Mesendoderm (in vitro differentiated cells): ENCODE measurements around the gene STIP1.

ENCODE experiments used
- DNase-seq: peaks from one replicate; pipeline ENCODE4 v3.0.0; 2013
- H2AK5ac ChIP-seq: 2 replicates; pipeline ENCODE4 v1.6.1; 2013; ENCODE audit warnings: low read length, inconsistent platforms
- H2BK120ac ChIP-seq: 2 replicates; pipeline ENCODE4 v1.6.1; 2013; ENCODE audit warnings: low read depth, mild to moderate bottlenecking, low read length, moderate library complexity, mixed read lengths
- H2BK15ac ChIP-seq: replicated peaks from 2 replicates; pipeline ENCODE4 v1.6.1; 2013; ENCODE audit warnings: low read depth, mild to moderate bottlenecking, moderate library complexity
- H2BK5ac ChIP-seq: 2 replicates; pipeline ENCODE4 v1.6.1; 2013; ENCODE audit warnings: low read length, inconsistent platforms
- H3K18ac ChIP-seq: 2 replicates; pipeline ENCODE4 v1.6.1; 2013; ENCODE audit warnings: mild to moderate bottlenecking, low read length, mixed read lengths
- H3K23ac ChIP-seq: one replicate; pipeline ENCODE4 v1.6.1; 2013; ENCODE audit warnings: low read length
- H3K27ac ChIP-seq: 2 replicates; pipeline ENCODE4 v1.5.1; 2013; ENCODE audit warnings: low read depth, mild to moderate bottlenecking, inconsistent platforms, low read length, moderate library complexity
- H3K27me3 ChIP-seq: 2 replicates; pipeline ENCODE4 v1.6.1; 2013; ENCODE audit warnings: low read length, control low read depth, mild to moderate bottlenecking, inconsistent platforms; ENCODE audit not compliant: insufficient read depth, poor library complexity
- H3K36me3 ChIP-seq: 2 replicates; pipeline ENCODE4 v1.6.1; 2013; ENCODE audit warnings: low read length, inconsistent platforms; ENCODE audit not compliant: control insufficient read depth, insufficient read depth
- H3K4ac ChIP-seq: one replicate; pipeline ENCODE4 v1.6.1; 2013; ENCODE audit warnings: low read depth, mild to moderate bottlenecking, low read length, moderate library complexity
- H3K4me1 ChIP-seq: 2 replicates; pipeline ENCODE4 v1.6.1; 2013; ENCODE audit warnings: low read depth, low read length, inconsistent platforms; ENCODE audit not compliant: control insufficient read depth
- H3K4me2 ChIP-seq: 2 replicates; pipeline ENCODE4 v1.6.1; 2013; ENCODE audit warnings: low read length
- H3K4me3 ChIP-seq: 2 replicates; pipeline ENCODE4 v1.5.1; 2013; ENCODE audit warnings: mild to moderate bottlenecking, low read length
- H3K56ac ChIP-seq: one replicate; pipeline ENCODE4 v1.6.1; 2013; ENCODE audit warnings: low read length
- H3K79me1 ChIP-seq: 2 replicates; pipeline ENCODE4 v1.6.1; 2013; ENCODE audit warnings: low read length, inconsistent platforms
- H3K79me2 ChIP-seq: 2 replicates; pipeline ENCODE4 v1.6.1; 2013; ENCODE audit warnings: mild to moderate bottlenecking, low read length; ENCODE audit not compliant: control insufficient read depth, insufficient read depth
- H3K9ac ChIP-seq: 2 replicates; pipeline ENCODE4 v1.6.1; 2013; ENCODE audit warnings: low read length, inconsistent platforms
- H4K5ac ChIP-seq: one replicate; pipeline ENCODE4 v1.6.1; 2013; ENCODE audit warnings: low read length
- H4K8ac ChIP-seq: one replicate; pipeline ENCODE4 v1.6.1; 2013; ENCODE audit warnings: low read depth, mild to moderate bottlenecking, control low read depth, low read length, moderate library complexity
- WGBS: extraction: QIAGEN DNeasy Blood & Tissue Kit; methylation state at CpG from one replicate; pipeline ENCODE4 v1.1.7; 2013; ENCODE audit warnings: low lambda C conversion rate, missing lambda C conversion rate; ENCODE audit not compliant: insufficient coverage; ENCODE audit errors: extremely low coverage; 5-methylcytosine and 5-hydroxymethylcytosine counted together

Gene STIP1

DNA sequence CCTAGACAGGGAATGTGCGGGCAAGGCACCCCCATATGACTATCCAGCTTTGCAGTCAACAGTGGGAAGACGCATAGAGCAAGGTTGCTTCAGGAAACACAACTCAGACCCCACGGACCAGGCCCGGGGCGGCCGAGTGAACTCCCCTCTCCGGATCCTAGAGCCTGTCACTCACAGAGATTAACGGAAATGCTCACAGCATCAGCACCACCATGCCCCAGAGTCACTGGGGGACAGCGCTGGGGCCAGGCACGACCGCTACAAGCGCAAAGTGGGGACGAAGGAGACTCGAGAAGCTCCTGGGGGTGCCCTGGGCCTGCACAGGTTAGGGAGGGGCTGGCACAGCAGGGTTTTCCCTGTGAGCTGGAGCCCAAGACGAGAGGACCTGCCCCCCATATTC, 35.9 kb upstream of the STIP1 start:
- Histone ChIP-seq H3K36me3 (no peaks in the 10 kb centered on the region), H3K4me3 (no peak overlapping the region), H2BK15ac (no peak overlapping the region), H3K27ac (no peak overlapping the region), H3K4me2 (no peak overlapping the region), H3K4ac (no peak overlapping the region), H3K27me3 (no peaks in the 10 kb centered on the region), H2BK5ac (no peak overlapping the region), H3K56ac (no peak overlapping the region), H3K79me1 (no peaks in the 10 kb centered on the region), H3K79me2 (no peaks in the 10 kb centered on the region), H4K5ac (no peak overlapping the region), H3K4me1 (no peaks in the 10 kb centered on the region), H4K8ac (no peak overlapping the region), H2AK5ac (no peak overlapping the region), H2BK120ac (no peak overlapping the region), H3K9ac (no peak overlapping the region), H3K23ac (no peak overlapping the region), H3K18ac (no peak overlapping the region)
- no CpG with 5 or more reads among the region's 15 CpGs for WGBS
- DNase-seq = no peak

DNA sequence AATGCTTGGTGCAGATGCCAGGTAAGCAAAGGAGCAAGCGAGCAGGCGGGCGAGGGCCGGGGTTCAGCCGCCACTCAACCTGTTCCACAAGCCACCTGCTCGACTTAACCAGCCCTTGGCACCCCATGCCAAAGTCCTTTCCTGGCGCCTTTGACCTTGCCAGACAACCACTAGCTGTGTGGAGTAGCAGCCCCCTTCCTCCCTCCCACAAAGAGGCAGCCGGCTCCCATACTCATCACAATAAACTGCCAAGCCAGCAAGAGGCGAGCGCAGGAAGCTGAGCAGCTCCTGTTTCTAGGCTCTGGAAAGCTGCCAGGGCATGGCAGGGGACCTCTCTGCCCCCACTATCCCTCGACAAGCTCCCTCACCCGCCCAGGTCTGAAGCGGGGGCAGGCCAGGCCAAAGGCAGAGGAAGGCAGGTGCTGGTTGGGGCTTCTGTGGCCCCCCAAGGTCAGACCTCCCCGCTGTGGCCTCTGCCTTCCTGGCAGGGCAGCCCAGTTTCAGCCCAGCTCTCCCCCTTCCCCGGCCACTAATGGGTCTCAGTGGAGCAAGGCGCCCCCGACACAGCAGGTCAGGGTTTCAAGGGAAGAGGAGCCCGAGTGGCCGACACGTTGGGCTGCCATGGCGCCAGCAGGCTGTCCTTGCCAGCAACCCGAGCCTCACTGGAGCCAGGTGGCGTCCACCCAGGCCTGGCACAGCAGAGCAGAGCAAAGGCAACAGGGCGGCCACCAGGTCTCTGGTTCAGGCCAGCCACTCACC, 35.3 kb upstream of the STIP1 start:
- Histone ChIP-seq H2AK5ac (no peak overlapping the region), H3K27me3 (no peaks in the 10 kb centered on the region), H3K18ac (no peak overlapping the region), H3K56ac (no peak overlapping the region), H4K5ac (no peak overlapping the region), H3K79me1 (no peaks in the 10 kb centered on the region), H2BK120ac (no peak overlapping the region), H3K4ac (no peak overlapping the region), H3K4me2 (no peak overlapping the region), H3K9ac (no peak overlapping the region), H3K36me3 (no peaks in the 10 kb centered on the region), H3K23ac (no peak overlapping the region), H2BK5ac (no peak overlapping the region), H3K79me2 (no peaks in the 10 kb centered on the region), H4K8ac (no peak overlapping the region), H3K4me3 (no peak overlapping the region), H3K4me1 (no peaks in the 10 kb centered on the region), H2BK15ac (no peak overlapping the region), H3K27ac (no peak overlapping the region)
- DNase-seq = no peak
- no CpG with 5 or more reads among the region's 24 CpGs for WGBS

DNA sequence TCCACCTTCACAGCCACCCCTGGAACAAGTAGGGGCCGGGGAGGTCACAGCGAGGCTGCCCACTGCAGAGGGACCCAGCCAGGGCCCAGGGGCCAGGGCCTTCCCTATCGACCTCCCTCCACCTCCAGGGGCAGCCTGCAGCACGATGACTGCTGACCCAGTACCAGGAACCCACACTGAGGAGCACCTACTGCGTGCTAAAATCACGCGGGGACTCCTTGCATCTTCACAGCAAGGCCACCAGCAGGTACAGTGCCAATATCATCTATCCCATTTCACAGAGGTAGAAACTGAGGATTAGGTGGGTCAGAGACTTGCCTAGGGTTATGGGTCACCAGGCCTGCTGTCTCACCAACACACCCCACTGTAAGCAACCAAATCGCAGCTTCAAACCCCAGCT, 34.6 kb upstream of the STIP1 start:
- H3K4me2 ChIP-seq = no peak overlapping the region
- H3K4me1 ChIP-seq = no peaks in the 10 kb centered on the region
- H3K4me3 ChIP-seq = no peak overlapping the region
- no peak overlapping the region for H2BK120ac ChIP-seq
- H3K23ac ChIP-seq = no peak overlapping the region
- no peak overlapping the region for H4K5ac ChIP-seq
- no peak overlapping the region for H2BK15ac ChIP-seq
- H3K79me2 ChIP-seq = no peaks in the 10 kb centered on the region
- no peaks in the 10 kb centered on the region for H3K79me1 ChIP-seq
- no peak overlapping the region for H2AK5ac ChIP-seq
- no peak overlapping the region for H4K8ac ChIP-seq
- H3K27ac ChIP-seq = no peak overlapping the region
- no peak overlapping the region for H3K56ac ChIP-seq
- no peaks in the 10 kb centered on the region for H3K27me3 ChIP-seq
- WGBS = no CpG with 5 or more reads among the region's 8 CpGs
- no peaks in the 10 kb centered on the region for H3K36me3 ChIP-seq
- H3K9ac ChIP-seq = no peak overlapping the region
- no peak overlapping the region for H3K18ac ChIP-seq
- no peak for DNase-seq
- H2BK5ac ChIP-seq = no peak overlapping the region
- H3K4ac ChIP-seq = no peak overlapping the region

DNA sequence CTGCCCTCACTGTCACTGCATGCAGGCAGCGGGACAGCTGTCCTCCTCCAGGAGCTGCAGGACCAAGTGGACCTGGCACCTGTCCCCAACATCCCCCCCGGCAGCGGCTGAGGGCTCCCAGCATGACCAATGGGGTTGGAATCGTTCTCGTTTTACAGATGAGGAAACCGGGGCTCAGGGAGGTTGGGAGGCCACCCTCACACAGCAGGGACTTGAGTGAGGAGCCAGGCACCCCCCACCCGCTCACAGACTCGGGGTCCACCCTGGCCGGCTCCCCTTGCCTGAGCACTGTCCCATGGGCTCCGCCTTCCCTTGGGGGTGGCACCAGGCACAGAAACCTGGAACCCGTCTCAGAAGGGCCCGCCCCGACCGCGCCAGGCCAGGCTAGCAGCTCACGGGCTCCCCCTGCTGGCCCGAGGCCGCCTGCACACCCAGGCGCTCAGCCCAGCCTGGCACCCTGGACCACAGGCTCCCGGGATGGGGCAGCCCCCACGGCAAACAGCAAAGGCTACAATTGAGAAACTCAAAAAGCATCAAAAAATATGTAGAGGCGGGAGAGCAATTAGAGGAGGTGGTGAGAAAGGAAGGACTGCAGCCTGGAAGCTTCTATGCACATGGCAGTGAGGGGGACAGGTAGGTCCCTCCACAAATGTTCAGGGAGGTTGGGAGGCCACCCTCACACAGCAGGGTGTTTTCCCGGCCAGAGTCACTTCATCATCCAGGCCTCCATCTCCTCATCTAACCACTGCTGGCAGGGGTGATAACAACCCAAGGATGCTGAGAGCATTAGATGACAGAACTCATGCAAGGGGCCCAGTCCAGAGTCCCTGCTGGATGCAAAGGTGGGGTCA, 32.9 kb upstream of the STIP1 start:
- DNase-seq = peak; percentile 46
- no peak overlapping the region for H3K4ac ChIP-seq
- no peaks in the 10 kb centered on the region for H3K79me2 ChIP-seq
- no peak overlapping the region for H4K5ac ChIP-seq
- no peak overlapping the region for H2AK5ac ChIP-seq
- H3K56ac ChIP-seq = no peak overlapping the region
- H3K4me2 ChIP-seq = no peak overlapping the region
- H3K9ac ChIP-seq = no peak overlapping the region
- H3K27ac ChIP-seq = no peak overlapping the region
- H3K4me3 ChIP-seq = no peak overlapping the region
- no peak overlapping the region for H2BK15ac ChIP-seq
- H3K4me1 ChIP-seq = no peaks in the 10 kb centered on the region
- no peak overlapping the region for H2BK120ac ChIP-seq
- no peaks in the 10 kb centered on the region for H3K79me1 ChIP-seq
- no peak overlapping the region for H4K8ac ChIP-seq
- no peak overlapping the region for H2BK5ac ChIP-seq
- no peak overlapping the region for H3K23ac ChIP-seq
- H3K18ac ChIP-seq = no peak overlapping the region
- WGBS = no CpG with 5 or more reads among the region's 23 CpGs
- H3K27me3 ChIP-seq = no peaks in the 10 kb centered on the region
- H3K36me3 ChIP-seq = no peaks in the 10 kb centered on the region

DNA sequence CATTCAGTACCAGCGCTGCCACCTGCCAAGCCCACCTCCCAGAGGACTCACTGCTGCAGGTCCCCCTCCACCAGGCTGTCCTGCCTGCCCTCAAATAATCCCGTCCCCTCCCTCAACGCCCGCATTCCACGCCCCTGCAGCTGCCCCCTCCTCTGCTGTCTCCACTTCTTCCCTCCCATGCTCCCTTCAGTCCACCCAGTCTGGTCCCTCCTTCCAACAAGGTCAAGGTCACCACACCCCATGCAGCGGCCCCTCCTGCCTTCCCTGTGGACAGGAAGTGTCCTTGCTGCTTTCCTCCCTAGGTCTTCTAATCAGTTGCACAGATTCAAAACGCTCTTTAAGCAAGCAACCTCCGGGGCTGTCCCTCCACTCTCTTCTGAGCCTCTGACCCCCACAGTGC, 32.2 kb upstream of the STIP1 start:
- Histone ChIP-seq H2BK15ac (no peak overlapping the region), H3K4me1 (no peaks in the 10 kb centered on the region), H3K4me3 (no peak overlapping the region), H3K9ac (no peak overlapping the region), H4K8ac (no peak overlapping the region), H3K23ac (no peak overlapping the region), H3K4me2 (no peak overlapping the region), H2AK5ac (no peak overlapping the region), H2BK120ac (no peak overlapping the region), H3K18ac (no peak overlapping the region), H3K27ac (no peak overlapping the region), H3K79me2 (no peaks in the 10 kb centered on the region), H4K5ac (no peak overlapping the region), H2BK5ac (no peak overlapping the region), H3K79me1 (no peaks in the 10 kb centered on the region), H3K27me3 (no peaks in the 10 kb centered on the region), H3K4ac (no peak overlapping the region), H3K56ac (no peak overlapping the region), H3K36me3 (no peaks in the 10 kb centered on the region)
- whole genome bisulfite sequencing = no CpG with 5 or more reads among the region's 8 CpGs
- no peak for DNase-seq
